Spleen (tissue), 11 donors: Measurements from ENCODE around the gene ETV1. TPM values are rescaled to one million over a fixed set of nuclear protein-coding genes. Genes with fewer than 3 reads are reported as not detected.

Source experiments
- DNase-seq: peaks from one replicate; pipeline ENCODE4 v3.0.0-alpha.2; 2020
- H3K27ac ChIP-seq, 8 donors: fragments of 200-600 bp; sonication (generic) in 7 of 8; 1 replicate in 4 of 8; 2 replicates in 4 of 8; pipeline versions ENCODE4 v1.5.0 to v1.8.0; 2016 to 2021; ENCODE audit warnings: inconsistent platforms in 4 of 8, mild to moderate bottlenecking in 4 of 8, moderate library complexity in 1 of 8
- H3K27me3 ChIP-seq, 7 donors: fragments of 200-600 bp; sonication (generic) in 6 of 7; replicated peaks in 1 of 7; 1 replicate in 4 of 7; 2 replicates in 3 of 7; pipeline versions ENCODE4 v1.5.0 to v1.8.0; 2016 to 2021; ENCODE audit warnings: inconsistent platforms in 3 of 7, mild to moderate bottlenecking in 1 of 7
- H3K36me3 ChIP-seq, 6 donors: fragments of 200-600 bp; sonication (generic) in 5 of 6; 1 replicate in 4 of 6; 2 replicates in 2 of 6; pipeline versions ENCODE4 v1.5.0 to v1.8.0; 2016 to 2021; ENCODE audit warnings: inconsistent platforms in 2 of 6
- H3K4me1 ChIP-seq, 6 donors: fragments of 200-600 bp; sonication (generic) in 5 of 6; 1 replicate in 3 of 6; 2 replicates in 3 of 6; pipeline versions ENCODE4 v1.5.0 to v1.8.0; 2016 to 2021; ENCODE audit warnings: inconsistent platforms in 3 of 6
- H3K4me3 ChIP-seq, 8 donors: fragments of 200-600 bp; sonication (generic) in 7 of 8; 1 replicate in 4 of 8; 2 replicates in 4 of 8; pipeline versions ENCODE4 v1.5.0 to v1.8.0; 2016 to 2021; ENCODE audit warnings: inconsistent platforms in 4 of 8, mild to moderate bottlenecking in 4 of 8, moderate library complexity in 2 of 8
- H3K9me3 ChIP-seq, 8 donors: fragments of 200-600 bp; sonication (generic) in 7 of 8; 1 replicate in 4 of 8; 2 replicates in 4 of 8; pipeline versions ENCODE4 v1.5.0 to v1.8.0; 2016 to 2021; ENCODE audit warnings: inconsistent platforms in 4 of 8
- POLR2A ChIP-seq, 3 donors: fragments of 450-650 bp; IDR thresholded peaks; one replicate each; pipeline ENCODE4 v1.5.1; 2017; ENCODE audit warnings: antibody characterized with exemption in 3 of 3, mild to moderate bottlenecking in 1 of 3
- POLR2AphosphoS5 ChIP-seq, 3 donors: sonication (generic); formaldehyde crosslinking; IDR thresholded peaks; one replicate each; pipeline ENCODE4 v1.5.1; 2017; ENCODE audit warnings: antibody characterized with exemption in 3 of 3
- WGBS, 5 donors: extraction: QIAGEN DNeasy Blood & Tissue Kit in 3 of 5; methylation state at CpG; one replicate each; pipeline versions ENCODE4 v1.1.5 to v1.1.7; 2013 to 2018; 5-methylcytosine and 5-hydroxymethylcytosine counted together
- intact Hi-C: fragments of 100-400 bp; cut with DNase I; formaldehyde crosslinking; loops from one replicate; pipeline ENCODE4 v1.15.0; 2023; ENCODE audit warnings: low total_unique reads
- polyA plus RNA-seq, 3 donors: library from polyadenylated mRNA; stranded (reverse); fragments of 200-250 nt; gene quantifications; one replicate each; pipeline ENCODE4 v1.2.1, GENCODE V29; 2013
- total RNA-seq, 7 donors: library from RNA; depleted of rRNA in 3 of 7; stranded (reverse); fragments of >200 nt in 3 of 7; fragmentation: NEBNext Ultra II Directional in 4 of 7; extraction: Animal tissue kit (Norgen Biotek cat#: 25700) in 4 of 7; gene quantifications; one replicate each; pipeline versions ENCODE4 v1.1.0 to v1.2.1, GENCODE V29; 2016 to 2021
- TF ChIP-seq, protein P1 (sequence below), 11 experiments: fragments of 200-600 bp in 7 of 11; fragments of 450-650 bp in 4 of 11; sonication (generic) in 4 of 11; IDR thresholded peaks in 8 of 11; conservative IDR thresholded peaks in 3 of 11; 1 replicate in 7 of 11; 2 replicates in 4 of 11; pipeline versions ENCODE4 v1.4.0 to v1.8.0; 2016 to 2021; ENCODE audit warnings: antibody characterized with exemption in 11 of 11, inconsistent platforms in 4 of 11, mild to moderate bottlenecking in 1 of 11
- donor health status: healthy with polysubstance abuse.
- donor health status: DM: no; HTN: no; CAD: no; lungs with moderate emphysema.
- donor health status: DM: no; HTN: no; CAD: no.
- donor health status: Bipolar disorder and iron deficiency.
- donor health status: healthy.
- donor health status: DM: no; HTN: no; CAD: no.
- donor health status: DM: yes; HTN: yes; CAD: no.

The ETV1 gene
- total and polyA plus RNA-seq, 10 donors, result 1.5 to 20.0 (median 7.2) TPM

DNA sequence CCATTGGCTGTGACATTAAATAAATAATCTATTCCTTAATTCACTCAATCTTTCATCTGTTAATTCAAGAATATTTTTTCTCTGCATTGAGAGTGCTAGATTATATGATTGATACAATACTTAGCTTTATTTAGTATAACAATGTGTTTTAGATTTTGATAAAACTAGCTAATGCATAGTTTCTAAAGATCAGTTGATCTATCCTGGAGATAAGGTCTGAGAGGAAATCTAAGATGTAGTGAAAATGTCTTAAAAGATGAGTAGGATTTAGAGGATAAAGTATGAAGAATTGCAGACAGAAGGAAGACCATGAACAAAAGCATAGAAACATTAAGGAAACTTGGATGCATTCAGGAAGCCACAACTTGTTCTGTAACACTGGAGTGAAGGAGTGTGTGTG lies 110.3 kb downstream of the ETV1 start:
- no peaks in the 10 kb centered on the region for H3K27me3 ChIP-seq
- no peaks in the 10 kb centered on the region for H3K9me3 ChIP-seq
- H3K36me3 ChIP-seq, result no peaks in the 10 kb centered on the region
- TF ChIP-seq POLR2AphosphoS5 (IDR thresholded peaks at IDR 0.05), result no peak
- TF ChIP-seq, protein P1, sequence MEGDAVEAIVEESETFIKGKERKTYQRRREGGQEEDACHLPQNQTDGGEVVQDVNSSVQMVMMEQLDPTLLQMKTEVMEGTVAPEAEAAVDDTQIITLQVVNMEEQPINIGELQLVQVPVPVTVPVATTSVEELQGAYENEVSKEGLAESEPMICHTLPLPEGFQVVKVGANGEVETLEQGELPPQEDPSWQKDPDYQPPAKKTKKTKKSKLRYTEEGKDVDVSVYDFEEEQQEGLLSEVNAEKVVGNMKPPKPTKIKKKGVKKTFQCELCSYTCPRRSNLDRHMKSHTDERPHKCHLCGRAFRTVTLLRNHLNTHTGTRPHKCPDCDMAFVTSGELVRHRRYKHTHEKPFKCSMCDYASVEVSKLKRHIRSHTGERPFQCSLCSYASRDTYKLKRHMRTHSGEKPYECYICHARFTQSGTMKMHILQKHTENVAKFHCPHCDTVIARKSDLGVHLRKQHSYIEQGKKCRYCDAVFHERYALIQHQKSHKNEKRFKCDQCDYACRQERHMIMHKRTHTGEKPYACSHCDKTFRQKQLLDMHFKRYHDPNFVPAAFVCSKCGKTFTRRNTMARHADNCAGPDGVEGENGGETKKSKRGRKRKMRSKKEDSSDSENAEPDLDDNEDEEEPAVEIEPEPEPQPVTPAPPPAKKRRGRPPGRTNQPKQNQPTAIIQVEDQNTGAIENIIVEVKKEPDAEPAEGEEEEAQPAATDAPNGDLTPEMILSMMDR (IDR thresholded peaks at IDR 0.05 in 8 of 11, conservative IDR thresholded peaks at IDR 0.05 in 3 of 11), result no peak
- TF ChIP-seq POLR2A (IDR thresholded peaks at IDR 0.05), result no peak
- H3K27ac ChIP-seq, result no peak overlapping the region
- DNase-seq, result no peak
- intact Hi-C loops, result no loop called here
- no peaks in the 10 kb centered on the region for H3K4me1 ChIP-seq
- H3K4me3 ChIP-seq, result no peak overlapping the region

DNA sequence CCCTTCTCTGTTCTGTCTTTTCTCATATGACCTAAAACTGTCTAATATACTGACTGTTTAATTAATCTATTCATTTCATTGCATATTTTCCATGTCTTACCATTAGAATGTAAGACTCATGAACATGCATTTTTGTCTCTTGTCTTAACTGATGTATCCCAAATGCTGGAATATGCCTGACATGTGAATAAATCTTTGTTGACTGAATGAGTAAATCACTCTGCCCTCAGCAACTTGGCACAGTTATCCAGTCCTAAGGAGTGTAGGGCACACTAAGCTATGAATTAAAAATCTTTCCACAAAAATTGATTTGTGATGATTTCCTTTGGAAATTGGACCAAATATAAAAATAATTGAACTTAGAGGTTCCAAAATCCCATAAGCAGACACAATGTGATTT lies 111.3 kb downstream of the ETV1 start:
- Histone ChIP-seq H3K27me3 (no peaks in the 10 kb centered on the region), H3K9me3 (no peaks in the 10 kb centered on the region), H3K4me1 (no peaks in the 10 kb centered on the region), H3K27ac (no peak overlapping the region), H3K4me3 (no peak overlapping the region), H3K36me3 (no peaks in the 10 kb centered on the region)
- no peak for DNase-seq
- intact Hi-C loops, result no loop called here
- TF ChIP-seq POLR2AphosphoS5 (IDR thresholded peaks at IDR 0.05), result no peak
- TF ChIP-seq POLR2A (IDR thresholded peaks at IDR 0.05), result no peak
- TF ChIP-seq, protein P1 (IDR thresholded peaks at IDR 0.05 in 8 of 11, conservative IDR thresholded peaks at IDR 0.05 in 3 of 11), result no peak

DNA sequence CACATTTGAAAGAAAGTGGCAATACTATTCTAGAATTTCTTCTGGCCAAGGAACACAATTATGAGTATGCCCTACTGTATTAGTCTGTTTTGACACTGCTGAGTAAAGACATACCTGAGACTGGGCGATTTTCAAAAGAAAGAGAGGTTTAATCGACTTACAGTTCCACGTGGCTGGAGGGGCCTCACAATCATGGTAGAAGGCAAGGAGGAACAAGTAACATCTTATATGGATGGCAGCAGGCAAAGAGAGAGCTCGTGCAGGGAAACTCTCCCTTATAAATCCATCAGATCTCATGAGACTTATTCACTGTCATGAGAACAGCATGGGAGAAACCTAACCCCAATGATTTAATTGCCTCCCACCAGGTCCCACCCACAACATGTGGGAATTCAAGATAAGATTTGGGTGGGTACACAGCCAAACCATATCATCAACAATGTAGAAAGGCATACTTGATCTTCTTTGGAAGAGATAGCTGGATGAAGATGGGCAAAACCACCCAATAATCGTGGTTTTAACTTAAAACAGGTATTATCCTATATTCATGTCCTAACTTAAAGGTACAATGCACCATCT lies 113.9 kb downstream of the ETV1 start:
- Histone ChIP-seq H3K4me3 (no peak overlapping the region), H3K9me3 (no peaks in the 10 kb centered on the region), H3K36me3 (no peaks in the 10 kb centered on the region), H3K4me1 (no peaks in the 10 kb centered on the region), H3K27me3 (no peaks in the 10 kb centered on the region), H3K27ac (no peak overlapping the region)
- intact Hi-C loops, result no loop called here
- TF ChIP-seq POLR2A (IDR thresholded peaks at IDR 0.05), result no peak
- TF ChIP-seq, protein P1 (IDR thresholded peaks at IDR 0.05 in 8 of 11, conservative IDR thresholded peaks at IDR 0.05 in 3 of 11), result no peak
- TF ChIP-seq POLR2AphosphoS5 (IDR thresholded peaks at IDR 0.05), result no peak
- WGBS, 5 donors, result 64 to 77% (median 73%) methylated on average over 5 of the region's 5 CpGs
- DNase-seq, result no peak

DNA sequence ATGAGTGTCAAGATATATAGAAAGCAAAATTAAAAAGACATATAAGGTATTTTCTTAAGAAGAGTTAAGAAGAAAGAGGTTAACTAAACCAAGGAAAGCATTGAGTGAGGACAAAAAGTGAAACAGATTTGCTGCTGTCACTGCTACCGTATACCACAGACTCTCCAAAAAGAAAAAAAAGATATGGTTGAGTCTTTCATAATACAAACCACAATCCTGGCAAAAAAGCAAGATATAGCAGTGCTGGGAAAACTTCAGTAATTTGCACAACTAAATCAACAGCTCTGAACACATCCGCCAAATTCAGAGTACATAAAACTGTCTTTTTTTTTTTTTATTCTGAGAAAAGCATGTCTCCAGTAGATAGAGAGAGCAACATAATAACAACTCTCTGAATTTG lies 114.7 kb downstream of the ETV1 start:
- H3K4me1 ChIP-seq, result no peaks in the 10 kb centered on the region
- no peak for DNase-seq
- H3K36me3 ChIP-seq, result no peaks in the 10 kb centered on the region
- no peaks in the 10 kb centered on the region for H3K27me3 ChIP-seq
- H3K27ac ChIP-seq, result no peak overlapping the region
- no peak overlapping the region for H3K4me3 ChIP-seq
- TF ChIP-seq POLR2A (IDR thresholded peaks at IDR 0.05) (no peak), POLR2AphosphoS5 (IDR thresholded peaks at IDR 0.05) (no peak)
- TF ChIP-seq, protein P1 (IDR thresholded peaks at IDR 0.05 in 8 of 11, conservative IDR thresholded peaks at IDR 0.05 in 3 of 11), result no peak
- H3K9me3 ChIP-seq, result no peaks in the 10 kb centered on the region
- intact Hi-C loops, result no loop called here
- WGBS, 5 donors, result 21 to 39% (median 27%) methylated on average over 2 of the region's 2 CpGs
